SH-SY5Y (cell line): ENCODE measurements around the gene SYNGR3.

ENCODE experiments used
- GATA2 ChIP-seq: IDR thresholded peaks from 2 replicates; pipeline ENCODE4 v1.6.1; 2011; ENCODE audit warnings: mild to moderate bottlenecking, low read depth, low read length
- GATA3 ChIP-seq: IDR thresholded peaks from 2 replicates; pipeline ENCODE4 v1.6.1; 2011; ENCODE audit warnings: low read depth, mild to moderate bottlenecking, low read length, moderate library complexity

GRCh38 chr16:1980770-1981087 lies 9.0 kb upstream of the SYNGR3 start:
- no peak for TF ChIP-seq GATA2
- no peak for TF ChIP-seq GATA3
